ENCODE data around the gene EFCAB9. TPM values are rescaled to one million over a fixed set of nuclear protein-coding genes. Genes with fewer than 3 reads are reported as not detected.

The EFCAB9 gene
- total RNA-seq, result not detected
- under 1 TPM in 1 of 3 donors, not detected in 2; 0.08 TPM for polyA plus RNA-seq
- long read RNA-seq, donor 1, result 0 reads
- long read RNA-seq, donor 2, result 0 reads

DNA sequence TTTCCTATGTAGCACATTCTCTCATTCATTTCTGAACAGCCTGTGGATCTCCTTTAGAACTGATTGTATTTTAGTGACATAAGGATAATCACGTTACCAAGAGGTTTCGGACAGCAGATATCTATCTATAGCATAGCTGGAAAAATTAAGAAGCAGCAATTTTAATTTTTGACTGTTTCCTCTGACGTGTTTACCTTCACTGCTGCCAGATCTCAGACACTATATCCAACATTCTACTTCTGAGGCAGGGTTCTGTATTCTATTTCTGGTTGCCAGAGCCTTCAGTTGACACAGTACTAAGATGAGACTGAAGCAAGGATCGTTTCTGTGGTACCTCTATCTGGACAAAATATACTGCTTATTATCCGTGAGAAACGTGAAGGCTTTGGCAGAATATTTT is at the start of gene EFCAB9:
EFCAB9 (plus strand) TSS at position 301 of the 400 bp plus-strand sequence; CDS start at position 302, 1 bp downstream.
- Histone ChIP-seq H3K9me3 (no peaks in the 10 kb centered on the region), H3K4me1 (no peaks in the 10 kb centered on the region), H3K27me3 (ENCODE audit: insufficient read depth in 3 of 3, low read length in 2 of 3) (no peaks in the 10 kb centered on the region), H3K4me3 (no peak within 1 kb of the TSS), H3K27ac (no peak within 1 kb of the TSS), H3K36me3 (ENCODE audit: insufficient read depth in 1 of 2, low read depth in 1 of 2) (no peaks in the 10 kb centered on the region)
- DNase-seq (no peak), ATAC-seq (no peak)
- WGBS, 3 donors, result 79 to 80% (median 79%) methylated on average over 6 of the region's 6 CpGs
- intact Hi-C loops (cut with DNase I), result no loop called here
- TF ChIP-seq, protein P1, sequence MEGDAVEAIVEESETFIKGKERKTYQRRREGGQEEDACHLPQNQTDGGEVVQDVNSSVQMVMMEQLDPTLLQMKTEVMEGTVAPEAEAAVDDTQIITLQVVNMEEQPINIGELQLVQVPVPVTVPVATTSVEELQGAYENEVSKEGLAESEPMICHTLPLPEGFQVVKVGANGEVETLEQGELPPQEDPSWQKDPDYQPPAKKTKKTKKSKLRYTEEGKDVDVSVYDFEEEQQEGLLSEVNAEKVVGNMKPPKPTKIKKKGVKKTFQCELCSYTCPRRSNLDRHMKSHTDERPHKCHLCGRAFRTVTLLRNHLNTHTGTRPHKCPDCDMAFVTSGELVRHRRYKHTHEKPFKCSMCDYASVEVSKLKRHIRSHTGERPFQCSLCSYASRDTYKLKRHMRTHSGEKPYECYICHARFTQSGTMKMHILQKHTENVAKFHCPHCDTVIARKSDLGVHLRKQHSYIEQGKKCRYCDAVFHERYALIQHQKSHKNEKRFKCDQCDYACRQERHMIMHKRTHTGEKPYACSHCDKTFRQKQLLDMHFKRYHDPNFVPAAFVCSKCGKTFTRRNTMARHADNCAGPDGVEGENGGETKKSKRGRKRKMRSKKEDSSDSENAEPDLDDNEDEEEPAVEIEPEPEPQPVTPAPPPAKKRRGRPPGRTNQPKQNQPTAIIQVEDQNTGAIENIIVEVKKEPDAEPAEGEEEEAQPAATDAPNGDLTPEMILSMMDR (IDR thresholded peaks at IDR 0.05), result no peak

DNA sequence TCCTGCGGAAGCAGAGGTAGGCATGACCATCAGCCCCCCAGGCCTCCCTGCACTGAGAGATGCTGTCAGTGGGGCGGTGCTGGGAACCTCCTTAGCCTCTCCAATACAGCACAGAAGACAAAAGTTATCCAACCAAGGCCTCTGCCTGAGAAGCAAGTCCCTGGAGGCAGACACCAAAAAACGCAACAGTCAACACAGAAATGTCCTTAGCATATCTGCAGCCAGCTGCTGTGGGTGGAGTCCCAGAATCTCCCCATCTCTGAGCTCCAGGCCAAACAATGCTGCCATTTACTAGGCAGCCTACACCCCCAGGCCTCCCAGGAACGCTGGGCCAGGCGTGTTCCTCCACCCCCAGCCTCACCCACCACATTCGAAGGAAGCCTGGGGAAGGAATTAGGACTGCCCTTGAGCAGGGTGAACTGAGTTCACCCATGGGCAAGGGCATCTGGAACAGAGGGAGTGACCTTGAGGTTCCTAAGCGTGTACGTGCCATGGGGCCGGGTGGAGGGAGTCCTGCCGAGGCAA is 49.6 kb upstream of the EFCAB9 start:
- WGBS, 3 donors, result 49 to 70% (median 65%) methylated on average over 10 of the region's 10 CpGs
- H3K9me3 ChIP-seq, result no peaks in the 10 kb centered on the region
- H3K4me3 ChIP-seq, result no peak overlapping the region
- TF ChIP-seq, protein P1 (IDR thresholded peaks at IDR 0.05), result no peak
- no peak for DNase-seq
- no peak for ATAC-seq
- intact Hi-C loops (cut with DNase I), result no loop called here
- no peak overlapping the region for H3K27ac ChIP-seq
- no peaks in the 10 kb centered on the region for H3K36me3 ChIP-seq (ENCODE audit: insufficient read depth in 1 of 2, low read depth in 1 of 2)
- no peaks in the 10 kb centered on the region for H3K27me3 ChIP-seq (ENCODE audit: insufficient read depth in 3 of 3, low read length in 2 of 3)
- peaks cover 4% of the 10 kb centered on the region for H3K4me1 ChIP-seq

DNA sequence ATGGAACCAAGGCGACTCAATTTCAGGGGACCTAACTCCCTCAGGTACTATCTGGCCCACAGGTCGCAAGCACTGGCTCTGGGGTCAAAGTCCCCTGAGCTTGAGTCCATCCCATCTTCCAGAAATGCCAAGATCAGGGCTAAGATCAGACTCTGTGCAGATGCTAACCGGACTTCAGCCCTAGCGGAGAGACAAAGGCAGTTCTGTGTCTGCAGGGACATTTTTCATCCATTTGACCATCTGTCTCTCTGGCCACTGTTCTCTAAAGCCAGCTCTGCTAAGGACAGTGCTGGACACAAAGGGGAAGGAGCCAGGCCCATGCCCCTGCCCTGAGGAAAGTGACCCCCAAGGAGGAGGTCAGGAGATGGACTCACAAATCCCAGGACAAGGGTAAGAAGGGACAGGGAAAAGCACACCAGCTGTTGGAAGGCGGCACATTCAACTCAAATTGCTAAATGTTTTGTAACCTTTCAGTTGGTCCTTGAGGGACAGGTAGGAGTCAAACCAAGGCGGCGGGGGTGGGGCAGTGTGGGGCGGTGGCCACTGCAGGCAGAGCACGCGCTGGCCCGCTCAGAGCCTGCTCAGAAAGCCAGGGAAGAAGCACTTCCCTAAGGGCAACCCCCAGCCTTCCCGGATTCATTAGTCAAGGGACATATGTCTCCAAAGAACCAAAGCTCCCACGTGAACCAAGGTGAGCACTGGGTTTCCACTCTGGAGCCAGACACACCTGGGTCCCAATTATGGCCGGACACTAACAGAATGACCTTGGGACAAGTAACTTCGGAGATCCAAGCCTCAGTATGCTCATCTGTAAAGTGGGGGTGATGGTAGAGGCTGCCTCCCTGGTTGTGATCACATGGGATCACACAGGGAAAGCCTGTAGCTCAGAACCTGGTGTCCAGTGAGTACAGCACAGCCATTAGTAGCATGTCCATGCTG is 48.8 kb upstream of the EFCAB9 start:
- no peaks in the 10 kb centered on the region for H3K9me3 ChIP-seq
- TF ChIP-seq, protein P1 (IDR thresholded peaks at IDR 0.05), result no peak
- no peak overlapping the region for H3K4me3 ChIP-seq
- WGBS, 3 donors, result 88 to 94% (median 88%) methylated on average over 15 of the region's 15 CpGs
- H3K36me3 ChIP-seq (ENCODE audit: insufficient read depth in 1 of 2, low read depth in 1 of 2), result no peaks in the 10 kb centered on the region
- no peak for ATAC-seq
- H3K4me1 ChIP-seq, result peaks cover 4% of the 10 kb centered on the region
- H3K27me3 ChIP-seq (ENCODE audit: insufficient read depth in 3 of 3, low read length in 2 of 3), result no peaks in the 10 kb centered on the region
- no peak overlapping the region for H3K27ac ChIP-seq
- DNase-seq, result no peak
- intact Hi-C loops (cut with DNase I), result no loop called here

DNA sequence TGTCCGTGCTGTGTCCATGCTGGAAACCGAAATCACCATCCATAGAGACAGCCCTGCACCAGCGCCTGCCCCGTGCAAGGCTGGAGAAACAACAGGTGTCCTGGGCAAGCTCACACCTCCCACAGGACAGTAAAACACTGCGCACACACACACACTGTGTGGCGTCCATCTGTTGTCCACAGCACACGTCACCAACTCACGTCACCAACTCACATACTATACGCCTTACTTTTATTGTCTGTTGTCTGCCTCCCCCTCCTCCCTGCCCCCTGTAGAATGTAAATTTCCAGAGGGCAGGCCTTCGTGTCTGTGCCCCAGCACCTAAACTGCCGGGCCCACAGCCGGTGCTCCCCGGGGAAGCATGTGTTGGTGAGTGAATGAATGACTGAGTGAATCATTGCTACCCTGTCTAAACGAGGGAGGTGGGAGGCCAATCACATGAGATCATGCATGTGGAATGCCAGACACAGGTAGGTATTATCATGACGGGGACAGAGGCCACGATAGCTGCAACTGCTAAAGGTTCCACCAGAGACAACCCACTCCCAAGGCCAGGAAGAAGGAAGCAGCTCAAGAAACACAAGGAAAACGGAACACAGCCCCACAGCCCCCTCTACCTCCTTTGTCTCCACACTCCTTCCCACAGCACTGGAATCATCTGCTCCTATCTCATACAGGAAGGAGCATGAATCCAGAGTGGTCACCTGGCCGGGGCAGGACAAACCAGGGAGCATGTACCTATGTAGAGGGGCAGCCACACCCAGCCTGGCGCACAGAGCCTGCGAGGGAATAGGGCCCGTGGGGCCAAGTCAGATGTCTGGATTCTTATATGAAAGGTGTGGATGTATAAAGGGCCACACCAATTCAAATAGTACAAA is 47.9 kb upstream of the EFCAB9 start:
- H3K4me1 ChIP-seq, result peaks cover 4% of the 10 kb centered on the region
- H3K4me3 ChIP-seq, result no peak overlapping the region
- ATAC-seq, result no peak
- no peaks in the 10 kb centered on the region for H3K36me3 ChIP-seq (ENCODE audit: insufficient read depth in 1 of 2, low read depth in 1 of 2)
- 73 to 81% (median 79%) methylated on average over 21 of the region's 21 CpGs for WGBS, 3 donors
- no peak overlapping the region for H3K27ac ChIP-seq
- DNase-seq, result no peak
- TF ChIP-seq, protein P1 (IDR thresholded peaks at IDR 0.05), result no peak
- intact Hi-C loops (cut with DNase I), result no loop called here
- no peaks in the 10 kb centered on the region for H3K27me3 ChIP-seq (ENCODE audit: insufficient read depth in 3 of 3, low read length in 2 of 3)
- no peaks in the 10 kb centered on the region for H3K9me3 ChIP-seq
